Transverse colon (tissue), 4 donors: ENCODE results near the gene IL26.

Experiments used
- CTCF ChIP-seq, 5 experiments: fragments of 200-600 bp in 3 of 5; fragments of 450-650 bp in 2 of 5; sonication (generic) in 3 of 5; IDR thresholded peaks; 1 replicate in 2 of 5; 2 replicates in 3 of 5; pipeline ENCODE4 v1.5.1; 2016 to 2017; ENCODE audit warnings: antibody characterized with exemption in 5 of 5, inconsistent platforms in 3 of 5, mild to moderate bottlenecking in 2 of 5, moderate library complexity in 1 of 5
- EP300 ChIP-seq: sonication (generic); formaldehyde crosslinking; IDR thresholded peaks from one replicate; pipeline ENCODE4 v1.6.1; 2017; ENCODE audit warnings: antibody characterized with exemption, low read depth
- POLR2AphosphoS5 ChIP-seq, 3 donors: sonication (generic); formaldehyde crosslinking; IDR thresholded peaks; one replicate each; pipeline ENCODE4 v1.6.1; 2016; ENCODE audit warnings: antibody characterized with exemption in 3 of 3

- TF ChIP-seq POLR2AphosphoS5 (IDR thresholded peaks at IDR 0.05) (no peak), CTCF (IDR thresholded peaks at IDR 0.05) (no peak), EP300 (no peak)
Measured at GRCh38 chr12:68199127-68199526, 26.5 kb downstream of the IL26 start.
